Osteoblast (primary cell): ENCODE data around the gene DAPK1. TPM values are rescaled to one million over a fixed set of nuclear protein-coding genes. Genes with fewer than 3 reads are reported as not detected.
"Not testable (repeated sequence)": the region's sequence is repeated elsewhere in the genome, so short reads cannot be mapped to it uniquely, and the experiment has no call there.

Experiments used
- DNase-seq: peaks from one replicate; pipeline ENCODE4 v3.0.0; 2011; ENCODE audit warnings: low spot score, mixed read lengths; ENCODE audit not compliant: insufficient read length; ENCODE audit errors: missing footprints
- H2AFZ ChIP-seq: 2 replicates; pipeline ENCODE4 v1.6.0; 2011; ENCODE audit warnings: mild to moderate bottlenecking, low read length
- H3K27ac ChIP-seq: 2 replicates; pipeline ENCODE4 v1.5.1; 2011; ENCODE audit warnings: mild to moderate bottlenecking, low read depth, low read length, moderate library complexity
- H3K27me3 ChIP-seq: 2 replicates; pipeline ENCODE4 v1.6.0; 2012; ENCODE audit warnings: mild to moderate bottlenecking, control low read depth, inconsistent platforms, low read length, moderate library complexity; ENCODE audit not compliant: insufficient read depth
- H3K36me3 ChIP-seq: 2 replicates; pipeline ENCODE4 v1.5.1; 2011; ENCODE audit warnings: mild to moderate bottlenecking, low read length, control low read depth, moderate library complexity; ENCODE audit not compliant: insufficient read depth
- H3K4me1 ChIP-seq: 2 replicates; pipeline ENCODE4 v1.5.1; 2011; ENCODE audit warnings: mild to moderate bottlenecking, low read length, control low read depth, moderate library complexity; ENCODE audit not compliant: insufficient read depth
- H3K4me2 ChIP-seq: 2 replicates; pipeline ENCODE4 v1.6.0; 2011; ENCODE audit warnings: mild to moderate bottlenecking, low read length; ENCODE audit not compliant: insufficient read depth
- H3K4me3 ChIP-seq: fragments of 200-600 bp; sonication (generic); 3 replicates; pipeline ENCODE4 v1.5.1; 2012; ENCODE audit warnings: mild to moderate bottlenecking, low read length, inconsistent platforms; ENCODE audit not compliant: insufficient read depth
- H3K79me2 ChIP-seq: 2 replicates; pipeline ENCODE4 v1.6.0; 2012; ENCODE audit warnings: mild to moderate bottlenecking, low read length, control low read depth, inconsistent platforms; ENCODE audit not compliant: insufficient read depth
- H3K9me3 ChIP-seq: 2 replicates; pipeline ENCODE4 v1.5.1; 2011; ENCODE audit warnings: low read depth, low read length, control low read depth
- H4K20me1 ChIP-seq: 2 replicates; pipeline ENCODE4 v1.6.0; 2012; ENCODE audit warnings: mild to moderate bottlenecking, low read length, control low read depth; ENCODE audit not compliant: insufficient read depth
- CTCF ChIP-seq: IDR thresholded peaks from 2 replicates; pipeline ENCODE4 v1.5.1; 2011; ENCODE audit warnings: mild to moderate bottlenecking, low read depth, low read length, moderate library complexity; ENCODE audit errors: extremely low read depth
- total RNA-seq: library from RNA; depleted of rRNA; stranded (reverse); fragments of >200 nt; gene quantifications from 2 replicates; pipeline ENCODE4 v1.2.3, GENCODE V29; 2012

Gene DAPK1
- total RNA-seq, 1 donor, result 55.4 TPM

GRCh38 chr9:87545858-87546257, 48.2 kb downstream of the DAPK1 start:
- H3K4me1 ChIP-seq, result peaks cover 7% of the 10 kb centered on the region
- no peak for TF ChIP-seq CTCF
- H4K20me1 ChIP-seq, result no peaks in the 10 kb centered on the region
- no peak for DNase-seq
- H3K4me2 ChIP-seq, result peak overlapping the region; percentile 19
- no peak overlapping the region for H3K4me3 ChIP-seq
- H3K27me3 ChIP-seq, result no peaks in the 10 kb centered on the region
- H3K36me3 ChIP-seq, result no peaks in the 10 kb centered on the region
- H3K79me2 ChIP-seq, result no peaks in the 10 kb centered on the region
- H3K9me3 ChIP-seq, result no peaks in the 10 kb centered on the region
- H2AFZ ChIP-seq, result no peak overlapping the region
- H3K27ac ChIP-seq, result no peak overlapping the region

GRCh38 chr9:87546704-87547103, 49.0 kb downstream of the DAPK1 start:
- no peak for TF ChIP-seq CTCF
- H2AFZ ChIP-seq, result no peak overlapping the region
- no peak overlapping the region for H3K4me3 ChIP-seq
- H3K9me3 ChIP-seq, result no peaks in the 10 kb centered on the region
- no peak overlapping the region for H3K27ac ChIP-seq
- H3K27me3 ChIP-seq, result no peaks in the 10 kb centered on the region
- peaks cover 7% of the 10 kb centered on the region for H3K4me1 ChIP-seq
- no peak for DNase-seq
- H4K20me1 ChIP-seq, result no peaks in the 10 kb centered on the region
- no peak overlapping the region for H3K4me2 ChIP-seq
- no peaks in the 10 kb centered on the region for H3K79me2 ChIP-seq
- H3K36me3 ChIP-seq, result no peaks in the 10 kb centered on the region

- DNase-seq, result no peak
- H3K79me2 ChIP-seq, result no peaks in the 10 kb centered on the region
- no peak for TF ChIP-seq CTCF
- H3K27me3 ChIP-seq, result no peaks in the 10 kb centered on the region
- no peak overlapping the region for H2AFZ ChIP-seq
- H3K4me1 ChIP-seq, result peaks cover 7% of the 10 kb centered on the region
- no peak overlapping the region for H3K27ac ChIP-seq
- no peak overlapping the region for H3K4me2 ChIP-seq
- H3K9me3 ChIP-seq, result no peaks in the 10 kb centered on the region
- H3K36me3 ChIP-seq, result no peaks in the 10 kb centered on the region
- H3K4me3 ChIP-seq, result no peak overlapping the region
- no peaks in the 10 kb centered on the region for H4K20me1 ChIP-seq
These were observed 50.0 kb downstream of the DAPK1 start for GRCh38 chr9:87547671-87548081.

GRCh38 chr9:87548159-87548558, 50.5 kb downstream of the DAPK1 start:
- H4K20me1 ChIP-seq, result no peaks in the 10 kb centered on the region
- DNase-seq, result no peak
- H3K4me2 ChIP-seq, result no peak overlapping the region
- no peaks in the 10 kb centered on the region for H3K36me3 ChIP-seq
- H3K79me2 ChIP-seq, result no peaks in the 10 kb centered on the region
- no peak overlapping the region for H2AFZ ChIP-seq
- no peak overlapping the region for H3K4me3 ChIP-seq
- TF ChIP-seq CTCF, result no peak
- H3K27me3 ChIP-seq, result no peaks in the 10 kb centered on the region
- peaks cover 7% of the 10 kb centered on the region for H3K4me1 ChIP-seq
- no peak overlapping the region for H3K27ac ChIP-seq
- H3K9me3 ChIP-seq, result no peaks in the 10 kb centered on the region

- not testable (repeated sequence) for H4K20me1 ChIP-seq
These were observed 51.4 kb downstream of the DAPK1 start for GRCh38 chr9:87549088-87549487.

More at GRCh38 chr9:87549088-87549487, 51.4 kb downstream of the DAPK1 start:
- not testable (repeated sequence) for H3K27me3 ChIP-seq, H3K4me3 ChIP-seq, H3K27ac ChIP-seq, H3K79me2 ChIP-seq, H3K4me2 ChIP-seq, H3K4me1 ChIP-seq, H2AFZ ChIP-seq, H3K9me3 ChIP-seq, H3K36me3 ChIP-seq, DNase-seq
